Caki2 (cell line): ENCODE results near the gene ZSCAN1. TPM values are rescaled to one million over a fixed set of nuclear protein-coding genes. Genes with fewer than 3 reads are reported as not detected.

Source experiments
- DNase-seq: peaks from one replicate; pipeline ENCODE4 v3.0.0-alpha.2; 2015; ENCODE audit warnings: low read depth
- in situ Hi-C: cut with HindIII; loops from 2 replicates; pipeline ENCODE4 v1.10.0; 2016; ENCODE audit warnings: low sequenced_read_pairs, low pct_unique_long_range_greater_than_20kb, mixed read lengths
- total RNA-seq: library from RNA; depleted of rRNA; stranded (reverse); fragments of >200 nt; shearing (Covaris generic); gene quantifications from 2 replicates; pipeline ENCODE4 v1.2.3, GENCODE V29; 2014; ENCODE audit warnings: low replicate concordance

Gene ZSCAN1
- total RNA-seq, 1 experiment from 2014 or later = 5.0 TPM

DNA sequence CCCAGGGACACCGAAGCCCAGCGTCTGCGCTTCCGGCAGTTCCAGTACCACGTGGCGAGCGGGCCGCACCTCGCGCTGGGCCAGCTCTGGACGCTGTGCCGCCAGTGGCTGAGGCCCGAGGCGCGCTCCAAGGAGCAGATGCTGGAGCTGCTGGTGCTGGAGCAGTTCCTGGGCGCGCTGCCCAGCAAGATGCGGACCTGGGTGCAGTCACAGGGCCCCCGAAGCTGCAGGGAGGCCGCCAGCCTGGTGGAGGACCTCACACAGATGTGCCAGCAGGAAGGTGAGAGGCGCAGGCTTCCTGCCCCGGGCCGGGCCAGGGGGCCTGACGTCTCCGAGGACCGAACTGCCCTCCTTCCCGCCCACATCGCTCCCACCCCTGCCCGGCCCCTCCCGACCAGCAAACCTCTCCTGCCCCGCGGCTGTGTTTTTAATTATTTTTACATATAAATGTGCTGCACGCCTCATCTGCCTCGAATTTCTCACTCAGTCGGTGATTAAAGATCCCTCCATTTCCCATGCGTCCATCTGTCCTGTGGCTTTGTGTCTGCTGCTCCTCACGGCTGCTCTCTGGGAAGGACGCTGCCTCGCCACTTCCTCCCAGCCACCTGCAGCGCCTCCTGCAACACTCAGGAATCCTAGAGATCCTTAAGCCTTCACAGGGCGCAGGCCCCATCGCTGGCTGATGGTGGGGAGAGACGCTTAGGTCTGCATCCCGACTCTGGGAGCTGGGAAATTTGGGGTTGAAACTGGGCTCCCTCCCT, 4.3 kb downstream of the ZSCAN1 start:
- in situ Hi-C loops = no loop called here
- no peak for DNase-seq

DNA sequence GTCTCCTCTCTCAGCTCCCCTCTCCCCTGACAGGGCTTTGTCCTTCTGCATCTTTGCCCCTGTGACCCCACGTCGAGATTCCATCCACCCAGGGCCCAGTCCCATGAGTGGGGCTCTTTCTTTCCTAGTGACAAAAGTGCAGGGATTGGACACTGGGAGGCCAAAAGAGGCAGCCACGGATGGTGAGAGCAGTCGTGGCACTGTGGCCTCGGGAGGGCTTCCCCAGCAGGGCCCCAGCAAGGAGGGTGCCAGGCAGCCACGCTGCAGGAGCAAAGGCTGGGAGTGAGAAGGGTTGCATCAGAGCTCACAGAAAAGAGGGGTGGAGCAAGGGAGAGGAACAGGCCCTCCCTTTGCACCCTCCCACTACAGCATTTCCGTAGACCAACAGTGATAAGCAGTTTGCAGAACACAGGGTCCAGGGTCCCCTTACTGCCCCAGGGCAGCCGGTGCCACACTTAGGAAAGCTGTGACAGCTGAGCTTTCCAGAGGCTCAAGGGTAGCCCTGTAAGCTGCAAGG, 4.9 kb downstream of the ZSCAN1 start:
- in situ Hi-C loops = no loop called here
- no peak for DNase-seq

DNA sequence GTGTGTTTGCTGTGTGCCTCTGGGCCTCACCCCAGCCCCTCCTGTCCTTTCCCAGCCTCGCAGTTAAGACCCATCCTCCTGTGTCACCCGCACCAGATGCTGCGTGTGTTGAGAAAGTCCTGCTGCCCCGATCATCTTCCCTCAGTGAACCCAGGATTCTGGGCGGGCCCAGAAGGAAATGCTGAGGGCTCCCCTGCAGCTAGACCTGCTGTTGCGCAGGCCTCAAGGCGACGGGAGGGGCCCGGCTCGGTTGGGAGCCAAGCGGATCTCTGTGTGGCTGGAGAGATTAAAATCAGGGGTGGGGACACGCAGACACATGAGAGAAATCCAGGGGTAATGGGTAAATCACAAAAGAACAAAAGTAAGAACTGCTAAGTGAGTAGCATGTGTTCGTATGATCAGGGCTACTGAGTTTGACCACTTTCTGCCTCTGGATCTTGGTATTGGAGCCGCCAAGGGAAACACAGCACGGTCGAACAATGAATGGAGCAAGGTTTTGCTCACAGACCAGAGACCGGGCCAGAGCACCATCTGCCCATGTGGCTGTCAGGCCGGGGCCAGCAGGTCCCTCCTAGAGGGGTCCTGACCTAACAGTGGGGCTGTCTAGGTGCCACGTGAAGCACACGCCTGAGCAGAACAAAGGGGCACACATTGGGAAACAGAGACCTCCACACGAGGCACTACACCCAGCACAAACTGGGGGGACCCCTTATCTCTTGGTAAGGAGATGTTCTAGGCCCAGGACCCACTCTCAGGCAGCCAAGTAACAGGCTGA, 7.1 kb downstream of the ZSCAN1 start:
- in situ Hi-C loops = no loop called here
- no peak for DNase-seq

DNA sequence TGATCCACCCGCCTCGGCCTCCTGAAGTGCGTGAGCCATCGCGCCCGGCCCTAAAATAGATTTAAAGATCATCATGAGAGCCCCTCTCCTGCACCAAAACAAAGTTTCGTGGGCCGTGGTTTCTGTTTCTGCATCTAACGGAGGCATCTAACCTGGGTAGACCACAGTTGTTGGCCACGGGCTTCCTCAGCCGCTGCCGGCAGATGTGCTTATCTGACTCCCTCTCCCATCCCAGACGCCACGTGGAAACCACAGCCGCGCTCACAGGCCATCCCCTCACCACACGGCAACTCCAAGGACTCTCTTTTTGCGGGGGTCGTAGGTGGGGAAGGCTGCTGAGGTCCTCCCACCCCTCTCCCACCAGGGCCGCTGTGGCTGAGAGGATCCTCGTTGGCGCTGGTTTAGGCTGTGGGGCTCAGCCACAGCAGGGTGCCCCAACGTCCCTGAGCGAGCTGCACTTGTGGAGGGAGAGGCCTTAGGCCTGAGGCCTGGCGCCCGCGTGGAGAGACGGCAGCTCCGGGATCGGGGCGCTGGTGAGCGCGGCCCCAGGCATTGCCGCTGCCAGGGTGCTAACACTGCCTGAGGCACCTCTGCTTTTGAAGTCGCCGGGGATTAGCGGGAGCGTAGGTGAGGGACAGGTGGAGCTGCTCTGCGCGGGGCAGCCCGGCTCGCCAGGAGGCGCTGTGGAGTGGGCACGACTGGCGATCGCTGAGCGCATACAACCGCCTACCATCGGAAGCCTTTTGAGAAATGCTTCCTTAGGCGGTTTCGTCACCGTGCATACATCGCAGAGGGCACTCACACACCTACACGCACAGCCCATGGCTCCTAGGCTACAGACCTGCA, 8.9 kb downstream of the ZSCAN1 start:
- in situ Hi-C loops = no loop called here
- no peak for DNase-seq

DNA sequence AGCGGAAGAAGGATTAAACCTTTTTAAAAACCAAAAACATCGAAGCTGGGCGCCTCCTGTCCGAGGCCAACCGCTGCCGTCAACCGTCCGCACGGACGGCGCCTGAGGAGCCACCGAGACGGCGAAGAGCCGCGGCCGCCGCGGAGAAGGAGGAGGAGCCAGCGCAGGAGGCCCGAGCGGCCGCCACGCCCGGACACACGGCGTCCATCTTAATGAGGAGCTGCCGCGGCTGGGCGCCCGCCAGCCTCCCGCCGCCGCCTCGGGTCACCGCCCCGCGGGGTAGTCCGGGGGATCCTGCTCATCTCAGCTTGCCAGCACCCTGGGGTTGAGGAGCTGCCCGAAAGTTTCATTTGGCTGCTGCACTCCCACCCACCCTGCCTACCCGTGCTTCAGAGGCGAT, 10.6 kb downstream of the ZSCAN1 start:
- in situ Hi-C loops = no loop called here
- DNase-seq = no peak

DNA sequence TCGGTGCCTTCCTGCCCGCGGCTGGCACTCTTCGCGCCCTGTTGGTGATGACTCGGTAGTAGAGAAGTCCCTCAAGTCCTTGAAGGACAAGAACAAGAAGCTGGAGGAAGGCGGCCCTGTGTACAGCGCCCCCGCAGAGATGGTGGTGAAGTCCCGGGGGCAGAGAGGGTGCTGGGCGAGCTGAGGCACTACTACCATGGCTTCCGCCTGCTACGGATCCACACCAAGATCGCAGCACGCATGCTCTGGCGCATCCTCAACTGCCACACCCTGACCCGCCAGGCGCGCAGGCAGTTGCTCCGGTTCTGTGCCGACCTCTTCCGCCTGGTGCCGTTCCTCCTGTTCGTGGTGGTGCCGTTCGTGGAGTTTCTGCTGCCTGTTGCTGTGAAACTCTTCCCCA, 11.1 kb downstream of the ZSCAN1 start:
- in situ Hi-C loops = no loop called here

DNA sequence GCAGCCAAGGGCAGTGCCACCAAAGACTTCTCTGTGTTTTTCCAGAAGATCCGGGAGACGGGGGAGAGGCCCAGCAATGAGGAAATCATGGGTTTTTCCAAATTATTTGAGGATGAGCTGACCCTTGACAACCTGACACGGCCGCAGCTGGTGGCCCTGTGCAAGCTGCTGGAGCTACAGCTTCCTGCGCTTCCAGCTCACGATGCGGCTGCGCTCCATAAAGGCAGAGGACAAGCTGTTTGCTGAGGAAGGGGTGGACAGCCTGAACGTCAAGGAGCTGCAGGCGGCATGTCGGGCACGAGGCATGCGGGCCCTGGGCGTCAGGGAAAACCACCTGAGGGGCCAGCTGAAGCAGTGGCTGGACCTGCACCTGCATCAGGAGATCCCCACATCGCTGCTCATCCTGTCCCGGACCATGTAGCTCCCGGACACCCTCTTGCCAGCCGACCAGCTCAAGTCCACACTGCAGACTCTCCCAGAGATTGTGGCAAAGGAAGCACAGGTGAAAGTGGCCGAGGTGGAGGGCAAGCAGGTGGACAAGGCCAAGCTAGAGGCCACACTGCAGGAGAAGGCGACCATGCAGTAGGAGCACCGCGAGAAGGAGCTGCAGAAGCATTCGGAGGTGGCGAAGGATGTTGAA, 11.7 kb downstream of the ZSCAN1 start:
- DNase-seq = no peak
- in situ Hi-C loops = no loop called here

More for the DNA sequence above, 11.1 kb downstream of the ZSCAN1 start:
- no peak for DNase-seq

DNA sequence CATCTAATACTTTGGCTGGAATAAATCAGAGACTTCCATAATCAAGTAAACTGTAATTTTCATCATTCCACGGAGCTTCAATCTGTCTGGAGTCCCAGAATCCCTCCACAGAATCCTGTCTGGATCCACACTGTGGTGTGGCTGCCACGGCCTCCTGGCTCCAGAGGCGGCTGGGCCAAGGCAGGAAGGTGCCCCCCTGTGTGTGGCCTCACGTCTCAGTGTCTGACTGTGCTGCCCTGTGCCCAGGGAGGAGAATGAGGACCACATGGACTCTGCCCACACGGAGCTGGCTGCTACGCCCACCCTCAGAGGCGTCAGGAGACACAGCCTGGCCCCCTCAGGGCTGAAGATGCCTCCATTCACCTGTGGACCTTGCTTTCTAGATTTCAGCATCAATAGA, 13.0 kb downstream of the ZSCAN1 start:
- no peak for DNase-seq
- in situ Hi-C loops = no loop called here

DNA sequence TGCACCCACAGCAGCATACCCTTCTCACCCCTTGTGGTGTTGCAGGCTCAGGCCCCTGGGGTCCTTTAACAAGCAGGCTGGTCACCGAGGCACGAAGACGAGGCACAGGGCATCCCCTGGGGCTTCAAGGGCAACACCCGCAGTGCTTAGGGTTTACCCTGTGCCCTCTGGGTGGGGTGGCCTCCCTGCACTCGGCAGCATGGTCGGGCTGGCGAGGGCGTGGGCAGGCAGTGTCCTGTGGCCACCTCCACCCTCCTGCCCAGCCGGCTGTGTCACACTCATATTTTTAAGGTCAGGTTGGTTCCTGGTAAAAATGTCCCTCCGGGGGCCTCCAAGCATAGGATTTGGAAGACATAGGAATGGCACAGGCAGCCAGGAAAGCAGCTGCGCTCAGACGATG, 13.8 kb downstream of the ZSCAN1 start:
- in situ Hi-C loops = no loop called here

DNA sequence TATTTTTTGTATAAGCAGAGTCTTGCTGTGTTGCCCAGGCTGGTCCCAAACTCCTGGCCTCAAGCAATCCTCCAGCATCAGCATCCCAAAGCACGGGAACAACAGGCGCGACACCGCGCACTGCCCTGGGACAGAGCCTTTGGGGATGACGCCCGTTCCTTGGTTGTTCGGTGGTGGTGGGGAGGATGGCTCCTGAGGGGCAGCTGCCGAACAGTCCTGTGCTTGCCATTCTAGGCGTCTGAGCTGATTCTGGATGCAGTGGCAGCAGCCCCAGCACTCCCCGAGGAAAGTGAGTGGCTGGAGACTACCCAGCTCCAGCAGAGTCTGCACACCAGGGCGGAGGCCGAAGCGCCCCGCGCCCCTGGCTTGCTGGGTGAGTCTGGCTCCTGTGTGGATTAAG, 18.4 kb downstream of the ZSCAN1 start:
- DNase-seq = no peak
- in situ Hi-C loops = no loop called here

More for the DNA sequence above, 13.8 kb downstream of the ZSCAN1 start:
- no peak for DNase-seq

DNA sequence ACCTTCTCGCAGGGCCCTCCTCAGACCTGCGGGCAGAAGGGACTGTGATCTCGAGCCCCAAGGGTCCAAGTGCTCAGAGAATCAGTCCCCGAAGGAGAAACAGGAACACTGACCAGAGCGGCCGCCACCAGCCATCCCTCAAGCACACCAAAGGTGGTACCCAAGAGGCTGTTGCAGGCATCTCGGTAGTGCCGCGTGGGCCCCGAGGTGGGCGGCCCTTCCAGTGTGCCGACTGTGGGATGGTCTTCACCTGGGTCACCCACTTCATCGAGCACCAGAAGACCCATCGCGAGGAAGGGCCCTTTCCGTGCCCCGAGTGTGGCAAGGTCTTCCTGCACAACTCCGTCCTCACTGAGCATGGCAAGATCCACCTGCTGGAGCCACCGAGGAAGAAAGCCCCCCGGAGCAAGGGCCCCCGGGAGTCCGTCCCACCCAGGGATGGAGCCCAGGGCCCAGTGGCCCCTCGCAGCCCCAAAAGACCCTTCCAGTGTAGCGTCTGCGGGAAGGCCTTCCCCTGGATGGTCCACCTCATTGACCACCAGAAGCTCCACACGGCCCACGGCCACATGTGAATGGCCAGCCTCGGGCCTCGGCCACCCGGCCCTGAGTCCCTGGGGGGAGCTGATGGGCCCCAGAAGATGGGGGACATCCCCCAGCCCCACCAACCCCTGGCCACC, 19.8 kb downstream of the ZSCAN1 start:
- DNase-seq = no peak
- in situ Hi-C loops = no loop called here

DNA sequence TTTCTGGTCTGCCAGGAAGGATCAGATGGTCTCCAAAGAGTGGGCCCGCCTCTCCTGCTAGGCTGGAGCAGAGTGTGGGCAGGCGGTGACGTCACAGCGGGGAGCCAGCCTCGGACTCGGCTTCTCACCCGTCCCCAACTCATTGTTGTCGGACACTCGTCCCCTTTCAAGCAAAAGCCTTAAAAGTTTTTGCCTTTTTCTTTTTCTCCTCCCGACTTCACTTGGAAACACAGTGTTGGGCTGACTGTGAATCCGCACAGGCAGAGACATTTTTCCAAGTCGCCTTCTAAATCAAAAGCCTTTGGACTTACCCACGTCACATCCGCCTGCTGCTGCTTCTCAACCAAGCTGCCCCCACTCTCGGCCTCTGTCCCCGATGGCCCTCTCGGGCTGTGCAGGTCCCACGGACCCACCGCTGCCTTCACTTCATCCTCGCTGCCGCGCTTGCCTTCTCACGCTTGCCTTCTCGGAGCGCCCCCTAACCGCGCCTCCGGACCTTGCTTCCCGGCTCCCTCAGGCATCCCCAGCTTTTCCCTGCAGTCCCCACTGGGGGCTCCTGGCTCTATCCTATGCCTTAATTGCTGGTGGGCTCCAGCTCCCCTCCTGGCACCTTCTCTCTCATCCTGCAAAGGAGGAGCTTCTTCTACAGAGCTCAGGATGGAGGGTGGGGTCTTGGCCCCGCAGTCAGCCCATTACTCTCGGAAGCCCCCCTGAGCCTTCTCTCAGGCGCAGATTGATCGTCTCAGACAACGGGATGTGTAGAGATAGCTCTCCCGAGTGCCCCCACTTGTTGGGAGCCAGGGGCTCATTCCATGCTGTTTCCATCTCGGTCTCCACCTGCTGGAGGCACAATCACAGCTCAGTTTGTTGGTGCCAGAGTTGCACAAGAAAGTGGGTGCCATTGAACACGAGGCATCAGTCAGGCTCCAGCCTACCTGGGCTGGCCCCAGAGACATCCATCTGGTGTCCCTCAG, 21.4 kb downstream of the ZSCAN1 start:
- no peak for DNase-seq
- in situ Hi-C loops = no loop called here

DNA sequence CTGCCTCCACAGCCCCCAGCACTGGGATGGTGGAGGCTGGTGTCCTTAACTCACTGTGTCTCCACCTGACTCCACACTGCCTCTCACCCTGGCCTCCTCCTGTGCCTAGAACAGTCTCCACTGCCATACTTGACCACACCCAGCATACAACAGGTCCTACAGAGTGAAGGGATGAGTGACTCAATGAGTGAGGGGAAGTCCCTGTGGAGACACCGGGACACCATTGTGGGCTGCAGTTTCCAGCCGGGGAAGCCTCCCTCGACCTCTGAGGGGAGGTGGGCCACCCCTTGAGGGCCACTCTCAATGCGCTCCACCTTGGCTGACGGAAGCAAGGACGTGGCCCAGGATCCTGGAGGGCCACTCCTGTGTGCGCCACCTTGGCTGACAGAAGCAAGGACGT, 22.4 kb downstream of the ZSCAN1 start:
- DNase-seq = no peak
- in situ Hi-C loops = no loop called here

DNA sequence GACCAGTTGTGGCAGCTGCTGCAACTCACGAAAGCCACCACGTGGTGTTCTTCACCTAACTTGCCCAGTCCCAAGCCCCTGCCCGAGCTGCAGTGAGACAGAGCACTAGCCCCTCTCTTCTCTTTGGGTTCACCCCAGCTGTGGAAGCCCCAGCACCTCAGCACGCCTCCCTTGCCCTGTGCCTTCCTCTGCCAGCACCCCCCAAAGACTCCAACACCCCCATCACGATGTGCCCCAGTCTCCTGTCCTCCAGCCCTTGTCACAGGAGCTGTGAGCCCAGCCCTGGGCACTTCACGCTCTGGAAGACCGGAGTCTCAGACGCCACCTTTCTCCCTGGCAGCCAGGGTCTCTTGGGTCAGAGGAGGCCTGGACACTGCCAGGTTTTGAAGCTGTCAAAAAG, 23.0 kb downstream of the ZSCAN1 start:
- no peak for DNase-seq
- in situ Hi-C loops = no loop called here

DNA sequence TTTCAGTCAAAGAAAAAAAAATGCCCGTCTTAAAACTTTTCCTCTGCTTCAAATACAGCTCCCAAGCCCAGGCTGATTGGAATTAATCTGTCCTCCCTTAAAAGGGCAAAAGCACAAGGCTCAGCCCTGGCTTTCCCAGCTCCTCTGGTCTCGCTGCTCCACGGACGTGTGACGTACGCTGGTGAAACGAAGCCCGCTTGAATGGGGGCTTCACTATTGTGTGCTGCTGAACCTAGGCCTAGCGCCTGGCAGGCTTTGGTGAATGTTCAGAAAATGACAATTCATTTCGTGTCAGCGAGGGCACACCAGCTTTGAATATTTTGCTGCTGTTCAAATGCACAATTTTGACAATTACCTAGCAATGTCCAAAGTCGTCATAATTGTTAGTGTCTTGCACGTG, 24.6 kb downstream of the ZSCAN1 start:
- no peak for DNase-seq
- in situ Hi-C loops = no loop called here

DNA sequence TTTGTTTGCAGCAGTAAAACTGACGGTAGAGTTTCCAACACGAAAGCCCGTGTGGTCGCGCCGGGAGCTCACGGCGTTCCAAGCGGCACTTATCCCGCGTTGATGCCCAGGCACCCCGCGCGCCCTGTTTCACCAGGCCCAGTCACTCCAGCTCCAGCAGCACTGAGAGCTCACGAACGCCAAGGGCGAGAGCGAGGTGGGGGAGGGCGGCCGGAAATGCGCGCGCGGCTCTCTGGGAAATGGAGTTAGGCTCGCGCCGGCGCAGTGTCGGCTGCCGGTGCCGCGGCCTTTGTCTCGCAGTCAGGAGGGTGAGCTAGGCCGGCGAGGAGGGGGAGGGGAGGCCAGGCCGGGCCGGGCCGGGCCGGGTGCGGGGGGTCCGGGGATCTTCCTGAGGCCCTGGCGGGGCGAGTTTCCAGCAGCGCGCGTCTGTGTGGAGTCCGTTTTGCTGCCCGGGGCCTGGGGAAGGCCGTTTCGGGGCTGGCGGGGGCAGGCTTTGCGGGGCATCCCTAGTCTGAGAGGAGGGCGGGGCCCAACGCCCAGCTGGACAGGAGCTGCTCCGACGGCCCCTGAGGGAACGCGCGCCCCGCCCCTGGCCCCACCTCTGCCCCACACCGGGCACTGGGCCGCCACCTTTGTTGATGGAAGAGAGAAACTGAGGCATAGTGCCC, 25.3 kb downstream of the ZSCAN1 start, which contains the start of gene ZNF135:
TSS of gene ZNF135 (plus strand) at position 280 of the 668 bp plus-strand sequence. CDS start 721 bp downstream, outside the sequence.
- DNase-seq = peak; percentile 88
- in situ Hi-C loops = no loop called here
